Measurements from ENCODE around the gene TCP11L1.

DNA sequence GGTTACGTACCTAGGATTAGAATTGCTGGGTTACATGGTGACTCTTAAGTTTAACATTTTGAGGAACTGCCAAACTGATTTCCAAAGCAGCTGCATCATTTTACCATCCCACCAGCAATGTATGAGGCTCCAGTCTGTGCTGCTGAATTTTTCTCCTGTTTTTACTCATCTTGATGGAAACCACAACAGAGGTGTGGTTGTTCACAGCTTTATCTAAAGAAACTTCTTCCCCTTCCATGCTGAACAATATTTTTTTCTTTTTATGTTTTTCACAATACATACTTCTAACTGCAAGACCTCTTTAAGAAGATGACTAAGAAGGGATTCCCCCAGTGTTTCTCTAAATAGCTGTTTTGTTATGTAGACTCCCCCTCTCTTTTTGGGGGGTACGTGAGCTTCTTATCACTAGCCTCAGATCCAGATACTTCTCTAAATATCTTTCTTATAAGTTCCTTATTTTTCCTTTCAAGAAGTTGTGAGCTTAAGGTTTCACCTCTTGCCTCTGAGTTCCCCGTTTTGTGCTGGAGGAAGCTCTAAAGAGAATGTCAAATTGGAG, 24.0 kb downstream of the TCP11L1 start:
- TF ChIP-seq, protein P1, sequence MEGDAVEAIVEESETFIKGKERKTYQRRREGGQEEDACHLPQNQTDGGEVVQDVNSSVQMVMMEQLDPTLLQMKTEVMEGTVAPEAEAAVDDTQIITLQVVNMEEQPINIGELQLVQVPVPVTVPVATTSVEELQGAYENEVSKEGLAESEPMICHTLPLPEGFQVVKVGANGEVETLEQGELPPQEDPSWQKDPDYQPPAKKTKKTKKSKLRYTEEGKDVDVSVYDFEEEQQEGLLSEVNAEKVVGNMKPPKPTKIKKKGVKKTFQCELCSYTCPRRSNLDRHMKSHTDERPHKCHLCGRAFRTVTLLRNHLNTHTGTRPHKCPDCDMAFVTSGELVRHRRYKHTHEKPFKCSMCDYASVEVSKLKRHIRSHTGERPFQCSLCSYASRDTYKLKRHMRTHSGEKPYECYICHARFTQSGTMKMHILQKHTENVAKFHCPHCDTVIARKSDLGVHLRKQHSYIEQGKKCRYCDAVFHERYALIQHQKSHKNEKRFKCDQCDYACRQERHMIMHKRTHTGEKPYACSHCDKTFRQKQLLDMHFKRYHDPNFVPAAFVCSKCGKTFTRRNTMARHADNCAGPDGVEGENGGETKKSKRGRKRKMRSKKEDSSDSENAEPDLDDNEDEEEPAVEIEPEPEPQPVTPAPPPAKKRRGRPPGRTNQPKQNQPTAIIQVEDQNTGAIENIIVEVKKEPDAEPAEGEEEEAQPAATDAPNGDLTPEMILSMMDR (IDR thresholded peaks at IDR 0.05), result no peak
- no peak for TF ChIP-seq POLR2A (IDR thresholded peaks at IDR 0.05)
